DLD1 (cell line): ENCODE data around the gene ADCK2.
"Not testable (repeated sequence)": the region's sequence is repeated elsewhere in the genome, so short reads cannot be mapped to it uniquely, and the experiment has no call there.

ENCODE experiments used
- in situ Hi-C: cut with HindIII; loops from 2 replicates; pipeline ENCODE4 v1.10.0; 2017; ENCODE audit warnings: low sequenced_read_pairs

The ADCK2 gene

GRCh38 chr7:140670343-140670935 is 2.3 kb upstream of the ADCK2 start:
- in situ Hi-C loops, result no loop called here

DNA sequence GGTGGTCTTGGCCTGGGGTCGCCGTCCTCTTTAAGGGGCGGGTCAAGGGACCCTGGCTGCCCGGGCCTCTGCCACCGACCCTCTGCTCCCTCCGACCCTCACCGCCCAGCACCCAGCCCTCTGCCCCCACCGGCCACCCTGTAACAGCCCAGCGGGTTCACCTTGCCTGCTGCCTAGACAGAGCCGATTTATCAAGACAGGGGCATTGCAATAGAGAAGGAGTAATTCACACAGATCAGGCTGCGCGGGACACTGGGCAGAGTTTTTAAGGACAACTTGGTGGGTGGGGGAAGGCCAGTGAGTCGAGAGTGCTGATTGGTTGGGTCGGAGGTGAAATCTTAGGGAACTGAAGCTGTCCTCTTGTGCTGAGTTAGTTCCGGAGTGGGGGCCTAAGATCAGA is 779 bp upstream of the ADCK2 start:
- in situ Hi-C loops, result no loop called here

DNA sequence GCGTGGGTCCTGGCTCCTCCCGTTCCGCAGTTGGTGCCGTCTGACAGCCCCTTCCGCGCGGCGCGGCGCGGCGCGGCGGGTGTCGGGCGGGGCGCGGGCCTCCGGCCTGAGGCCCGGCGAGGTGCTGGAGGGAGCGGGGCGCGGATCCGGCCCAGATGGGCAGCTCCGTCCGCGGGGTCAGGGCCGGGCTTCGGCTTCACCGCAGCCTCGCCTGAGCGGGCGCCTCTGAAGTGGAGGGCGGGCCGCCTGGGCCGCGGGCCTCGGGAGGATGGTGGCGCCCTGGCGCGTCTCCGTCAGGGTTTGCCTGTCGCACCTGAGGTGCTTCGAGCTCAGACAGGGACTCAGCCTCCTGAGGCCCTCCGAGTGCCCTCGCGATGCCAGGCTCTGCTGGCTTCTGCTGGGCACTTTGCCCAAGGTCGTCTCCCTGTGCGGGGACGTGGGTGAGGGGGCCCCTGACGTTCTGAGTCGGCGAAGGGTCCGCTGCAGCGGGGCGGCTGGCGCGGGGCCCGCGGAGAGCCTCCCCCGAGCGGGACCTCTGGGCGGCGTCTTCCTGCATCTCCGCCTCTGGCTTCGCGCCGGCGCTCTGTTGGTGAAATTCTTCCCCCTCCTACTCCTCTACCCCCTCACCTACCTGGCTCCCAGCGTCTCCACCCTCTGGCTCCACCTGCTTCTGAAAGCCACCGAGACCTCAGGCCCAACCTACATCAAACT is 473 bp downstream of the ADCK2 start:
- in situ Hi-C loops, result no loop called here

- in situ Hi-C loops, result no loop called here
These were observed 1.0 kb downstream of the ADCK2 start for GRCh38 chr7:140673774-140674155.

- in situ Hi-C loops, result no loop called here
These were observed 1.6 kb downstream of the ADCK2 start for GRCh38 chr7:140674356-140674800.

DNA sequence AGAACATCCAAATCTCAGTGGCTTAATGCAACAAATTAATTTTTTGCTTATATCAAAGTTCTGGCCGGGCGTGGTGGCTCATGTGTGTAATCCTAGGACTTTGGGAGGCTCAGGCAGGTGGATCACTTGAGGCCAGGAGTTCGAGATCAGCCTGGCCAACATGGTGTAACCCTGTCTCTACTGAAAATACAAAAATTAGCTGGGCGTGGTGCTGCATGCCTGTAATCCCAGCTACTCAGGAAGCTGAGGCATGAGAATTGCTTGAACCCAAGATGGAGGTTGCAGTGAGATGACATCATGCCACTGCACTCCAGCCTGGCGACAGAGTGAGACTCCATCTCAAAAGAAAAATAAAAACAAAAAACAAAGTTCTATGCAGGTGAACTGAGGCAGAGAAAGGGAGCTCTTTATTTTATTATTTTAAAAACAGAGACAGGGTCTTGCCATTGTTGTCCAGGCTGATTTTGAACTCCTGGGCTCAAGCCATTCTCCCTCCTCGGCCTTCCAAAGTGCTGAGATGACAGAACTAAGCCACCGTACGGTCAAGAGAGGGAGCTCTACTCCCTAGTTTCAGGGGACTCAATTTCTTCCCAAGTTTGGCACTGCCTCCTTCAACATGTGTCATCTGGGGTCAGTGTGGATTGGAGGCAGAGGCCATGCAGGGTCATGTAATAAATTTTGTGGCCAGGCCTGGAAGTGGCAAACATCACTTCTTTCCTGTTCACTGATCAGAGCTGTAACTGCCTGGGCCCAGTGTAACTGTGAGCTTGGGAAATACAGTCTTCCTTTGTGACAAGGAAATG is 2.4 kb downstream of the ADCK2 start:
- in situ Hi-C loops, result no loop called here

DNA sequence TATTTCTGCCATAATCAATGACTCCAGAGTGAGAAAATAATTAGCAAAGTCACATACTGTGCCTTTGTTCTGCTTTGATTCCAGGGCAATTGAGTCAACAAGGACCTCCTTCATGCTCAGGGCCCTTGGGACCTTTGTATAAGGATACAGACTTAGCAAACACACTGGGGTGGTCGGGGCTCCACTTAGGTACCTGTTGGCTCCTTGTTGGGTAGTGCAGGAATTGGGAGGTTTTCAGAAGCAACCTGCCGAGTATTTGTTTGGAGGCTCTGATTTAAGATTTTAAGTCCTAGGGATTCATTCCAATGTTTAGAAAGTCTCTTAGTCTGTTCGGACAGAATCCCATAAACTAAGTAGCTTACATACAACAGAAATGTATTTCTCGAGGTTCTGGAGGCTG is 3.0 kb downstream of the ADCK2 start:
- in situ Hi-C loops, result no loop called here

DNA sequence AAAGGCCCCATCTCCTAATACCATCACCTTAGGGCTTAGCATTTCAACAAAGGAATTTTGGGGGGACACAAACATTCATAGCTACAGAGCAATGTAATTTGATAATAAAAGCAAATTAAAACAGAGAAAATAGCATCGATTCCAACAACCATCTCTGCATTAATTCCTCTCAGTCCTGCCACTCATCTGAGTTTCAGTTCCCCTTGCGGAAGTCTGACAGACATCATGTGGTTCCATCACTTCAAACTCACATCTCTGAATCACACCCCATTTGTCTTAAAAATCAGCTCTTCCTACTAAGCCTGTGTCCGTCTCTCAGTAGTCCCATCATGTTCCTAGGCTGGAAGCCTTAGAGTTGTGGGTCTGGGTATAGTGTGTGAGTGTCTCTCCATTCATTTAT is 3.6 kb downstream of the ADCK2 start:
- in situ Hi-C loops, result no loop called here

GRCh38 chr7:140676956-140677355 is 4.2 kb downstream of the ADCK2 start:
- in situ Hi-C loops, result not testable (repeated sequence)

GRCh38 chr7:140677496-140677895 is 4.8 kb downstream of the ADCK2 start:
- in situ Hi-C loops, result no loop called here

GRCh38 chr7:140678081-140678815 is 5.5 kb downstream of the ADCK2 start:
- in situ Hi-C loops, result no loop called here

DNA sequence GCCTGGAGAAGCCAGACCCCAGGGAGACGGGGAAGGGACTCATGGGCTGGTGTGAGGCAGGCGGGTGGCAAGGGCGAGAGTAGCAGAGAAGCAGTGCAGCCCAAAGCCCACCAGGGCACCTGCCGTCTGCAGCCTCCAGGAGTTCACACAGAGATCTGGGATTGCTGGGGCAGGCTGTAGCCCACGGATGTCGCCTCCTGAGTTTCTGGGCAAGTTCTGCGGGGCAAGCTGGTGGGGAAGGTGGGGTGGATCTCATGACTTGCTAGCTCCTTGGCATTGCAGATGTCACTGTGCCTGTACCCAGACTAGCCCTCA is 6.0 kb downstream of the ADCK2 start:
- in situ Hi-C loops, result no loop called here

DNA sequence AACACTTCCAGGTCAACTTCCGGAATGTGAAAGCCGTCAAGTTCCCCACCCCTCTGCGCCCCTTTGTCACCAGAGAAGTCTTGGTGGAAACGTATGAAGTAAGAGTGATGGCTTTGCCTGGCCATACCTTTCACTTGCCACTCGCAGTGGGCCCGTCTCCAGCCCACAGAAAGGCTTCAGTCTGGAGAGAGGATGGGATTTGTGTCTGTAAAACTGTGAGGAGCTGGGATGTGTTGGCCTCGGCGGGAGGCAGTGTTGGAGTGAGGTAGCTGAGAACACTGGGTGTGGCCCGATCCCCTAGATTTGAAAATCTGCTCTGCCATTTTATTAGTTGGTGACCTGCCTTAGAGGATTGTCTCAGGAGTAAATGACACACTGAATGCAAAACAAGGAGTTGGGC is 6.4 kb downstream of the ADCK2 start:
- in situ Hi-C loops, result no loop called here

DNA sequence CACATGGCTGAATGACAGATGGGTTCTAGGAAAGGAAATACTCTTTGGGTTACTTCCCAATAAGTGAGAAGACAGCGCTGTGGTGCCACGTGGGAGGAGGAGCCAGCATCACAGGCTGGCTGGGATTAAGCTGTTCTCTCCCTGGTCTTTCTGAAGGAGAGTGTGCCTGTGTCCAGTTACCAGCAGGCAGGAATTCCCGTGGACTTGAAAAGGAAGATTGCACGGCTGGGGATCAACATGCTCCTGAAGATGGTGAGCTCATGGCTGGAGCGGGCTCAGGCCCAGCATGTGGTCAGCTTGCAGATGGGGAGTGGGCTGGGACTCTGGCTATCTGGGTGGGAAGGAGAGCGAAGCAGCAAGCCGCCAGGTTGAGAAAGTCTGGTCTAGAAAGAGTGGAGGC is 8.1 kb downstream of the ADCK2 start:
- in situ Hi-C loops, result no loop called here

DNA sequence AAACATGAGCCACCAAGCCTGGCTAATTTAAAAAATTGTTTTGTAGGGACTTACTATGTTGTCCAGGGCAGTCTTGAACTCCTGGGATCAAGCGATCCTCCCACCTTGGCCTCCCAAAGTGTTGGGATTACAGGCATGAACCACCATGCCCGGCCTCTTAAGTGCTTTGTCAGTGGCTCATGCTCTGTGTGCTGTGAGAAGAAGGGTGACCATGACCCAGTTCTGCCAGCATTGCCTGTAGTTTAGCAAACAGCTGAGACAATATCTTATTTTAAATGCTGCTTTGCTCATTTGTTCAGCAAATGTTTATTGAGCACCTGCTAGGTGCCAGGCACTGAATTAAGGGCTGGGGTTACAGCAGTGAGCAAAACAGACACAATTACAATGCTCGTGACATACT is 9.0 kb downstream of the ADCK2 start:
- in situ Hi-C loops, result no loop called here

DNA sequence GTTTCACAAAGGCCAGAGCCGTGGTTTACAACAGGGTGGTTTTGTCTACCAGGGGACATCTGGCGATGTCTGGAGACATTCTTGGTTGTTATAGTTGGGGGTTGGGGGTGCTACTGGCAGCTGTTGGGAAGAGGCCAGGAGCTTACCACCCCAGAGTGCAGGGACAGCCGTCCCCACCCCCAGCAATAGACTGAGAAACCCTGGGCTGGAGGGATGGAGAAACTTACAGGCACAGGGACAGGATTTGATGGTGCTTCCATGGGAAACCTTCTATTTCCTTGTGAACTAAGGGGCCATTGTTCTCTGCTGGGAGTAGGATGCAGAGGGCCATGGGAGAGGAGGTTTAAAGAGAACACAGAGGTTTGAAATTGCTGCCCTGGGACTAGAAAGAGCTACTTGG is 10.9 kb downstream of the ADCK2 start:
- in situ Hi-C loops, result no loop called here

DNA sequence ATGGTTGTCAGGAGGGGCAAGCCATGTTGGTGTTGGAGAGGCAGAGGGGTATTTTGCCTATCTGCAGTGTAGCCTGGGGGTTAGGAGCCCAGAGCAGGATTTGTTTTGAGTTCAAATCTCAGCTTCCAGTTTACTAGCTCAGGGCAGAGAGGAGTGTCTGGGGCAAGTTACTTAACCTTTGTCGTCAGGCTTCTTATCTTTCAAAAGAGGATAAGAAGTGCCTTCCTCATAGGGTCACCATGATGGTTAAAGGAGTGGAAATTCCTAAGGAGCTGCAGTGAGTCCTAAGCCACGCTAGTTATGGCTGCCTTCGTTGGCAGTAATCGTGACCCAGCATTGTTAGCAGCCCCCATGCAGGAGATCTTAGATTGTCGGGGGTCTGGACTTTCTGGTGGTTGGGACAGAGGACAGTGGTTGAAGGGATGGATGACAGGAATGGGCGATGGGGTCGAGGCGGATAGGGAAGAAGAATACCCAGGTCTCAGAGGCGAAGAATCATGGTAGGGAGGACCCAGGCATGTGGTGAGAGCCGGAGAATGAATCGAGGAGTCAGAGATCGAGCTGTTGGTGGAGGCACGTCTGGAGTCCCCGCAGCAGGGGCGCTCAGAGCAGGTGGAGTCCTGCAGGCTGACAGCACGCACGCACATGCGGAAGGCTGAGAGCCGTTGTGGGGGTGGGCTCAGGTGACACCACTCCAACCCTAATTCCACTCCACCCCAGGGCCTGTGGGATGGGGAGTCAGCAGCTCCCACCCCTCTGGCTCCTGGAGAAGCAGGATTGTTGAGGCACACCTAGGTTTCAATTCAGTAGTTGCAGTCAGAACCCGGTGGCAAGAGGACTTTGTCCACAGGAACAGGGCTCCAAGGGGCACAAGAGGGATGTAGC is 11.6 kb downstream of the ADCK2 start:
- in situ Hi-C loops, result no loop called here

- in situ Hi-C loops, result no loop called here
These were observed 12.8 kb downstream of the ADCK2 start for GRCh38 chr7:140685407-140686087.

DNA sequence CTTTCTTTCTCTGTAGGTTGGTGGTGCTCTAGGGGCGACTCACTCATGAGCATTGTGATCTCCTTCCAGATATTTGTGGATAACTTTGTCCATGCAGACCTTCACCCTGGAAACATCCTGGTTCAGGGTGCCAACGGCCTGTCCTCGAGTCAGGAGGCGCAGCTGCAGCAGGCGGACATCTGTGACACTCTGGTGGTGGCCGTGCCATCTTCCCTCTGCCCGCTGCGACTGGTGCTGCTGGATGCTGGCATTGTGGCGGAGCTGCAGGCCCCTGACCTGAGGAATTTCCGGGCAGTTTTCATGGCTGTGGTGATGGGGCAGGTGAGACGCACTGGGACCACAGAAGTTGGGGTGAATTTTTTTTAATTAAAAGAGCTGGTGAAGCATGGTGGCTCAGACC is 14.2 kb downstream of the ADCK2 start:
- in situ Hi-C loops, result no loop called here

GRCh38 chr7:140688341-140688740 is 15.6 kb downstream of the ADCK2 start:
- in situ Hi-C loops, result no loop called here
